A673 (cell line): Measurements from ENCODE around the gene EPHB2.

Experiments
- EZH2 ChIP-seq: fragments of 200-600 bp; sonication (generic); IDR thresholded peaks from 2 replicates; pipeline ENCODE4 v1.6.1; 2017; ENCODE audit warnings: borderline replicate concordance, low read depth, mild to moderate bottlenecking, mixed read lengths, antibody characterized with exemption, low read length; ENCODE audit not compliant: poor library complexity, severe bottlenecking
- TF ChIP-seq, protein P1 (sequence below): fragments of 300-800, 200-600 bp; sonication (generic); conservative IDR thresholded peaks from 2 replicates; pipeline ENCODE4 v1.5.1; 2017; ENCODE audit warnings: low read depth, mild to moderate bottlenecking, antibody characterized with exemption, low read length, moderate library complexity, mixed read lengths

DNA sequence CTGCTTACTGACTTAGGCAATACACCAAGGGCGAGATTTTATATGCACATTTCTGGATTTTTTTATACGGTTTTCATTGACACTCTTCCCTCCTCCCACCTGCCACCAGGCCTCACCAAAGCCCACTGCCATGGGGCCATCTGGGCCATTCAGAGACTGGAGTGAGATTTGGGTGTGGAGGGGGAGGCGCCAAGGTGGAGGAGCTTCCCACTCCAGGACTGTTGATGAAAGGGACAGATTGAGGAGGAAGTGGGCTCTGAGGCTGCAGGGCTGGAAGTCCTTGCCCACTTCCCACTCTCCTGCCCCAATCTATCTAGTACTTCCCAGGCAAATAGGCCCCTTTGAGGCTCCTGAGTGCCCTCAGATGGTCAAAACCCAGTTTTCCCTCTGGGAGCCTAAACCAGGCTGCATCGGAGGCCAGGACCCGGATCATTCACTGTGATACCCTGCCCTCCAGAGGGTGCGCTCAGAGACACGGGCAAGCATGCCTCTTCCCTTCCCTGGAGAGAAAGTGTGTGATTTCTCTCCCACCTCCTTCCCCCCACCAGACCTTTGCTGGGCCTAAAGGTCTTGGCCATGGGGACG is 204.1 kb downstream of the EPHB2 start:
- TF ChIP-seq, protein P1, sequence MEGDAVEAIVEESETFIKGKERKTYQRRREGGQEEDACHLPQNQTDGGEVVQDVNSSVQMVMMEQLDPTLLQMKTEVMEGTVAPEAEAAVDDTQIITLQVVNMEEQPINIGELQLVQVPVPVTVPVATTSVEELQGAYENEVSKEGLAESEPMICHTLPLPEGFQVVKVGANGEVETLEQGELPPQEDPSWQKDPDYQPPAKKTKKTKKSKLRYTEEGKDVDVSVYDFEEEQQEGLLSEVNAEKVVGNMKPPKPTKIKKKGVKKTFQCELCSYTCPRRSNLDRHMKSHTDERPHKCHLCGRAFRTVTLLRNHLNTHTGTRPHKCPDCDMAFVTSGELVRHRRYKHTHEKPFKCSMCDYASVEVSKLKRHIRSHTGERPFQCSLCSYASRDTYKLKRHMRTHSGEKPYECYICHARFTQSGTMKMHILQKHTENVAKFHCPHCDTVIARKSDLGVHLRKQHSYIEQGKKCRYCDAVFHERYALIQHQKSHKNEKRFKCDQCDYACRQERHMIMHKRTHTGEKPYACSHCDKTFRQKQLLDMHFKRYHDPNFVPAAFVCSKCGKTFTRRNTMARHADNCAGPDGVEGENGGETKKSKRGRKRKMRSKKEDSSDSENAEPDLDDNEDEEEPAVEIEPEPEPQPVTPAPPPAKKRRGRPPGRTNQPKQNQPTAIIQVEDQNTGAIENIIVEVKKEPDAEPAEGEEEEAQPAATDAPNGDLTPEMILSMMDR, result no peak
- TF ChIP-seq EZH2, result no peak
